Fibroblast of the aortic adventitia (primary cell): Measurements from ENCODE around the gene TNPO2. TPM values are rescaled to one million over a fixed set of nuclear protein-coding genes. Genes with fewer than 3 reads are reported as not detected.
A peak's percentile ranks its signal among the peaks of the same experiment; 100 is the strongest.

Source experiments
- DNase-seq: peaks from one replicate; pipeline ENCODE4 v3.0.0-alpha.2; 2010; ENCODE audit warnings: low read depth
- H3K4me3 ChIP-seq: 2 replicates; pipeline ENCODE4 v1.5.1; 2011; ENCODE audit warnings: low read depth, mild to moderate bottlenecking, control low read depth, low read length, moderate library complexity
- total RNA-seq: library from RNA; depleted of rRNA; stranded (reverse); fragments of >200 nt; gene quantifications from 2 replicates; pipeline ENCODE4 v1.2.3, GENCODE V29; 2012; ENCODE audit warnings: low replicate concordance
- TF ChIP-seq, protein P1 (sequence below): IDR thresholded peaks from 2 replicates; pipeline ENCODE4 v1.5.1; 2011; ENCODE audit warnings: mild to moderate bottlenecking, low read length, control low read depth, inconsistent platforms; ENCODE audit not compliant: insufficient read depth

TNPO2 gene
- total RNA-seq, 1 donor, result 57.3 TPM

DNA sequence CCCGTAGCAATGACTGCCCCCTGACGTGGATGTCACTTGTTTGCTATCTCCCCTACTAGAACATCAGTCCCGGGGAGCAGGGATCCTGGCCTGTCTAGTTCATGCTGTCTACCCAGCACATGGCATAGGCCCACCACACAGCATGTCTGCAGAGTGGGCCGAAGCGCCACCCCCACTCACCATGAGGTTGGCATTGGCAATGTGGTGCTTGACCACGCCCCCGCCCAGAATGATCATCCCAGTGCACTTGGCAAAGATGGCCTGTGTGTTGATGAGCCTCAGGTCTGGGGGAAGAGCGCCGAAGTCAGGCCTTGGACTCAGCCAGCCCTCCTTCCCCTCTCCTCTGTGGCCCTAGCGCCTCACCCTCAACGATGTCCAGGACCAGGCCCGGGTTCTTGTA, 46.8 kb downstream of the TNPO2 start:
- no peak overlapping the region for H3K4me3 ChIP-seq
- DNase-seq, result no peak
- TF ChIP-seq, protein P1, sequence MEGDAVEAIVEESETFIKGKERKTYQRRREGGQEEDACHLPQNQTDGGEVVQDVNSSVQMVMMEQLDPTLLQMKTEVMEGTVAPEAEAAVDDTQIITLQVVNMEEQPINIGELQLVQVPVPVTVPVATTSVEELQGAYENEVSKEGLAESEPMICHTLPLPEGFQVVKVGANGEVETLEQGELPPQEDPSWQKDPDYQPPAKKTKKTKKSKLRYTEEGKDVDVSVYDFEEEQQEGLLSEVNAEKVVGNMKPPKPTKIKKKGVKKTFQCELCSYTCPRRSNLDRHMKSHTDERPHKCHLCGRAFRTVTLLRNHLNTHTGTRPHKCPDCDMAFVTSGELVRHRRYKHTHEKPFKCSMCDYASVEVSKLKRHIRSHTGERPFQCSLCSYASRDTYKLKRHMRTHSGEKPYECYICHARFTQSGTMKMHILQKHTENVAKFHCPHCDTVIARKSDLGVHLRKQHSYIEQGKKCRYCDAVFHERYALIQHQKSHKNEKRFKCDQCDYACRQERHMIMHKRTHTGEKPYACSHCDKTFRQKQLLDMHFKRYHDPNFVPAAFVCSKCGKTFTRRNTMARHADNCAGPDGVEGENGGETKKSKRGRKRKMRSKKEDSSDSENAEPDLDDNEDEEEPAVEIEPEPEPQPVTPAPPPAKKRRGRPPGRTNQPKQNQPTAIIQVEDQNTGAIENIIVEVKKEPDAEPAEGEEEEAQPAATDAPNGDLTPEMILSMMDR, result no peak

DNA sequence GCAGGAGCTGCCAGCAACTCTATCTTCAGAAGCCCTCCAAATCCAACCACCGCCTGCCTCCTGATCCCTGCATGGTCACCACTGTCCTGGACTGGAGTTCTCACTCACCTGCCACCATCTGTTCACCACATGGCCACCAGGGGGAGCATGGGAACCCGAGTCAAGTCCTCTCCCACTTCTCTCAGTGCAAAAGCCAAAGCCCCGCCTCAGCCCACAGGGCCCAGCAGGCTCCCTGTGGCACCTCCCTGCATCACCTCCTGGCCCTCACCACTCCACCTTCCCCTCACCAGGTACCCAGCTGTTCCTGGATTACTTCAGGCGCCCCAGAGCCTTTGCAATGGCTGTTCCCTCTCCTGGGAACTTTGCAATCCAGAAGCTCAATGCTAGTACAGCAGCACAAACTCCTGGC, 47.3 kb downstream of the TNPO2 start:
- DNase-seq, result peak; percentile 71
- no peak overlapping the region for H3K4me3 ChIP-seq
- TF ChIP-seq, protein P1, result peak; percentile 93

DNA sequence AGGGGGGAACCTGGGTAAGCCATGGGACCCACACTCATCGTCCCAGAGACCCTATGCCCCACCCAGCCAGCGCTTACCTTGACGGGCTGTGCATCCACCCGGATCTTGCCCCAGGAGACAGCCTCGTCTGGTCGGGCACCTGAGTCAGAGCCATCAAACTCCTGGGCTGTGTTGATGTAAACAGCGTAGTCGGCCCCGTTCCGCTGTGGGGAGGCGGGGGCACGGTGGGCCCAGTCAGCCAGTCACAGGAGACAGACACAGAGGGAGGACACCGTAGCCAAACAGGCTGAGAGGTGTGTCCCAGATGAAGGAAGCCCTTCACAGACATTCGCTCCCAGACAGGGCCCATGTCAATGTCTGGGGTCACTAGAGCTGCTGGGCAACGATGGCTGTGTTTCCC, 47.8 kb downstream of the TNPO2 start:
- H3K4me3 ChIP-seq, result no peak overlapping the region
- no peak for DNase-seq
- TF ChIP-seq, protein P1, result no peak

- no peak overlapping the region for H3K4me3 ChIP-seq
- no peak for DNase-seq
- TF ChIP-seq, protein P1, result no peak
These were observed 48.3 kb downstream of the TNPO2 start for GRCh38 chr19:12675399-12675798.

GRCh38 chr19:12672744-12673143, 51.0 kb downstream of the TNPO2 start:
- TF ChIP-seq, protein P1, result no peak
- no peak overlapping the region for H3K4me3 ChIP-seq
- DNase-seq, result no peak

- TF ChIP-seq, protein P1, result no peak
- peak overlapping the region; percentile 94 for H3K4me3 ChIP-seq
- DNase-seq, result no peak
These were observed 53.4 kb downstream of the TNPO2 start for GRCh38 chr19:12670159-12670928.
